GOT3 (cell line): ENCODE data around the gene UBN1.

Experiments
- DNase-seq: peaks from one replicate; lab custom pipeline; 2025; ENCODE audit warnings: mixed read lengths; lab: John Stamatoyannopoulos, UW

UBN1 gene

DNA sequence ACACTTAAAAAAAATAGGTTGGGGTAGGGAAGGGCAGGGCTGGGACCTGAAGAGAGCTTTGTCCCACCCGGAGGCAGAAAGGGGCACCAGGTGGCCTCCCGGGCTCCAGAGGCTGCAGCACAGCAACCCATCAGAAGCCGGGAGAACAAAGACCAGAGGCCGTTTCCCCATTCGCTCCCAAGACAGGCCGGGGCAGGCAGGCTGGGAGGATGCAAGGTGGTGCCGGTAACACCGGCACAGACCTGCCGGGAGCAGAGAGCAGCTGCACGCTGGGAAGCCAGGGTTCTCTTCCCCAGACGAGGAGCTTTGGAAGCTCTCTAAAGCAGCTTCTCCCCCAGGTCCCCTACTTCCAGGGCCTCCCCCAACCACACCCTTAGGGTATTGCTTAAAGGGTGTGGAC is 84.1 kb downstream of the UBN1 start:
- no peak for DNase-seq
